Osteoblast (primary cell): ENCODE results near the gene NPEPPS. TPM values are rescaled to one million over a fixed set of nuclear protein-coding genes. Genes with fewer than 3 reads are reported as not detected.

ENCODE experiments used
- DNase-seq: peaks from one replicate; pipeline ENCODE4 v3.0.0; 2011; ENCODE audit warnings: low spot score, mixed read lengths; ENCODE audit not compliant: insufficient read length; ENCODE audit errors: missing footprints
- H2AFZ ChIP-seq: 2 replicates; pipeline ENCODE4 v1.6.0; 2011; ENCODE audit warnings: mild to moderate bottlenecking, low read length
- H3K27ac ChIP-seq: 2 replicates; pipeline ENCODE4 v1.5.1; 2011; ENCODE audit warnings: mild to moderate bottlenecking, low read depth, low read length, moderate library complexity
- H3K27me3 ChIP-seq: 2 replicates; pipeline ENCODE4 v1.6.0; 2012; ENCODE audit warnings: mild to moderate bottlenecking, control low read depth, inconsistent platforms, low read length, moderate library complexity; ENCODE audit not compliant: insufficient read depth
- H3K36me3 ChIP-seq: 2 replicates; pipeline ENCODE4 v1.5.1; 2011; ENCODE audit warnings: mild to moderate bottlenecking, low read length, control low read depth, moderate library complexity; ENCODE audit not compliant: insufficient read depth
- H3K4me1 ChIP-seq: 2 replicates; pipeline ENCODE4 v1.5.1; 2011; ENCODE audit warnings: mild to moderate bottlenecking, low read length, control low read depth, moderate library complexity; ENCODE audit not compliant: insufficient read depth
- H3K4me2 ChIP-seq: 2 replicates; pipeline ENCODE4 v1.6.0; 2011; ENCODE audit warnings: mild to moderate bottlenecking, low read length; ENCODE audit not compliant: insufficient read depth
- H3K4me3 ChIP-seq: fragments of 200-600 bp; sonication (generic); 3 replicates; pipeline ENCODE4 v1.5.1; 2012; ENCODE audit warnings: mild to moderate bottlenecking, low read length, inconsistent platforms; ENCODE audit not compliant: insufficient read depth
- H3K79me2 ChIP-seq: 2 replicates; pipeline ENCODE4 v1.6.0; 2012; ENCODE audit warnings: mild to moderate bottlenecking, low read length, control low read depth, inconsistent platforms; ENCODE audit not compliant: insufficient read depth
- H3K9me3 ChIP-seq: 2 replicates; pipeline ENCODE4 v1.5.1; 2011; ENCODE audit warnings: low read depth, low read length, control low read depth
- H4K20me1 ChIP-seq: 2 replicates; pipeline ENCODE4 v1.6.0; 2012; ENCODE audit warnings: mild to moderate bottlenecking, low read length, control low read depth; ENCODE audit not compliant: insufficient read depth
- CTCF ChIP-seq: IDR thresholded peaks from 2 replicates; pipeline ENCODE4 v1.5.1; 2011; ENCODE audit warnings: mild to moderate bottlenecking, low read depth, low read length, moderate library complexity; ENCODE audit errors: extremely low read depth
- total RNA-seq: library from RNA; depleted of rRNA; stranded (reverse); fragments of >200 nt; gene quantifications from 2 replicates; pipeline ENCODE4 v1.2.3, GENCODE V29; 2012

Gene NPEPPS
- total RNA-seq, 1 donor, result 104 TPM

GRCh38 chr17:47650525-47651522, 119.9 kb downstream of the NPEPPS start:
- peaks cover 46% of the 10 kb centered on the region for H4K20me1 ChIP-seq
- no peaks in the 10 kb centered on the region for H3K27me3 ChIP-seq
- H3K9me3 ChIP-seq, result no peaks in the 10 kb centered on the region
- peak overlapping the region; percentile 91 for H3K4me2 ChIP-seq
- peaks cover 26% of the 10 kb centered on the region for H3K4me1 ChIP-seq
- H3K27ac ChIP-seq, result peak overlapping the region; percentile 66
- H3K36me3 ChIP-seq, result peaks cover 46% of the 10 kb centered on the region
- peak overlapping the region; percentile 84 for H3K4me3 ChIP-seq
- H3K79me2 ChIP-seq, result peaks cover 58% of the 10 kb centered on the region
- TF ChIP-seq CTCF, result no peak
- H2AFZ ChIP-seq, result peak overlapping the region; percentile 25
- peak; percentile 95 for DNase-seq

- Histone ChIP-seq H3K36me3 (peaks cover 54% of the 10 kb centered on the region), H3K27me3 (no peaks in the 10 kb centered on the region), H3K9me3 (no peaks in the 10 kb centered on the region), H3K4me2 (peak overlapping the region; percentile 91), H2AFZ (no peak overlapping the region), H3K27ac (no peak overlapping the region), H3K79me2 (peaks cover 67% of the 10 kb centered on the region), H3K4me3 (peak overlapping the region; percentile 84), H4K20me1 (peaks cover 53% of the 10 kb centered on the region), H3K4me1 (peaks cover 26% of the 10 kb centered on the region)
- no peak for TF ChIP-seq CTCF
- DNase-seq, result no peak
Measured at GRCh38 chr17:47651704-47652103, 120.8 kb downstream of the NPEPPS start.

- Histone ChIP-seq H3K9me3 (no peaks in the 10 kb centered on the region), H3K4me1 (peaks cover 26% of the 10 kb centered on the region), H3K79me2 (peaks cover 76% of the 10 kb centered on the region), H3K36me3 (peaks cover 63% of the 10 kb centered on the region), H3K27me3 (no peaks in the 10 kb centered on the region), H2AFZ (no peak overlapping the region), H3K4me2 (no peak overlapping the region), H4K20me1 (peaks cover 61% of the 10 kb centered on the region), H3K4me3 (no peak overlapping the region), H3K27ac (no peak overlapping the region)
- no peak for TF ChIP-seq CTCF
- DNase-seq, result peak; percentile 19
Measured at GRCh38 chr17:47652570-47652969, 121.7 kb downstream of the NPEPPS start.

- Histone ChIP-seq H4K20me1 (peaks cover 67% of the 10 kb centered on the region), H2AFZ (no peak overlapping the region)
Measured at GRCh38 chr17:47653442-47653841, 122.5 kb downstream of the NPEPPS start.

More at GRCh38 chr17:47653442-47653841, 122.5 kb downstream of the NPEPPS start:
- peaks cover 84% of the 10 kb centered on the region for H3K79me2 ChIP-seq
- no peak overlapping the region for H3K4me3 ChIP-seq
- no peak overlapping the region for H3K4me2 ChIP-seq
- no peak for TF ChIP-seq CTCF
- no peaks in the 10 kb centered on the region for H3K9me3 ChIP-seq
- no peaks in the 10 kb centered on the region for H3K27me3 ChIP-seq
- H3K4me1 ChIP-seq, result peaks cover 26% of the 10 kb centered on the region
- peak; percentile 51 for DNase-seq
- peaks cover 72% of the 10 kb centered on the region for H3K36me3 ChIP-seq
- H3K27ac ChIP-seq, result no peak overlapping the region
